IPS-15b (cell line): ENCODE measurements around the gene CCDC85C.

Experiments
- H3K27me3 ChIP-seq: one replicate; pipeline ENCODE4 v1.6.1; 2013; ENCODE audit warnings: low read length; ENCODE audit not compliant: control insufficient read depth, insufficient read depth
- H3K36me3 ChIP-seq: one replicate; pipeline ENCODE4 v1.6.1; 2013; ENCODE audit warnings: low read length; ENCODE audit not compliant: control insufficient read depth, insufficient read depth
- H3K4me1 ChIP-seq: one replicate; pipeline ENCODE4 v1.6.1; 2013; ENCODE audit warnings: mild to moderate bottlenecking, low read length; ENCODE audit not compliant: control insufficient read depth, insufficient read depth
- H3K4me3 ChIP-seq: one replicate; pipeline ENCODE4 v1.5.1; 2013; ENCODE audit warnings: low read depth, low read length
- H3K9ac ChIP-seq: one replicate; pipeline ENCODE4 v1.6.1; 2013; ENCODE audit warnings: low read depth, mild to moderate bottlenecking, low read length
- H3K9me3 ChIP-seq: one replicate; pipeline ENCODE4 v1.6.1; 2013; ENCODE audit warnings: mild to moderate bottlenecking, low read length; ENCODE audit not compliant: control insufficient read depth, insufficient read depth

The CCDC85C gene

GRCh38 chr14:99480917-99481744 lies 122.9 kb downstream of the CCDC85C start, which contains the start of gene CCNK:
Gene CCNK, plus strand, starts transcription at chr14:99481409. Its CDS starts 11,269 bp downstream, at chr14:99492678.
- Histone ChIP-seq H3K27me3 (no peaks in the 10 kb centered on the region), H3K9me3 (no peaks in the 10 kb centered on the region), H3K9ac (peak within 1 kb of the TSS; percentile 87), H3K4me3 (peak within 1 kb of the TSS; percentile 99), H3K4me1 (peaks cover 3% of the 10 kb centered on the region), H3K36me3 (no peaks in the 10 kb centered on the region)

GRCh38 chr14:99479906-99480869 lies 123.8 kb downstream of the CCDC85C start, which contains the start of gene SETD3:
Gene SETD3, minus strand, starts transcription at chr14:99480859. Its CDS starts 15,054 bp downstream, at chr14:99465805.
- H3K4me3 ChIP-seq: peak within 1 kb of the TSS; percentile 99
- H3K9me3 ChIP-seq: no peaks in the 10 kb centered on the region
- H3K4me1 ChIP-seq: peaks cover 8% of the 10 kb centered on the region
- H3K36me3 ChIP-seq: no peaks in the 10 kb centered on the region
- H3K9ac ChIP-seq: peak within 1 kb of the TSS; percentile 87
- H3K27me3 ChIP-seq: no peaks in the 10 kb centered on the region

GRCh38 chr14:99479160-99479905 lies 124.7 kb downstream of the CCDC85C start:
- no peaks in the 10 kb centered on the region for H3K27me3 ChIP-seq
- peaks cover 9% of the 10 kb centered on the region for H3K4me1 ChIP-seq
- peak overlapping the region; percentile 75 for H3K4me3 ChIP-seq
- H3K9ac ChIP-seq: no peak overlapping the region
- no peaks in the 10 kb centered on the region for H3K36me3 ChIP-seq
- H3K9me3 ChIP-seq: no peaks in the 10 kb centered on the region

- H3K9me3 ChIP-seq: no peaks in the 10 kb centered on the region
- no peaks in the 10 kb centered on the region for H3K36me3 ChIP-seq
- no peak overlapping the region for H3K9ac ChIP-seq
- H3K4me1 ChIP-seq: peaks cover 9% of the 10 kb centered on the region
- H3K4me3 ChIP-seq: no peak overlapping the region
- H3K27me3 ChIP-seq: no peaks in the 10 kb centered on the region
These were observed 125.9 kb downstream of the CCDC85C start for GRCh38 chr14:99478128-99478527.

GRCh38 chr14:99476864-99477263 lies 127.1 kb downstream of the CCDC85C start:
- Histone ChIP-seq H3K9ac (no peak overlapping the region), H3K4me3 (no peak overlapping the region), H3K4me1 (peaks cover 9% of the 10 kb centered on the region), H3K27me3 (no peaks in the 10 kb centered on the region), H3K9me3 (no peaks in the 10 kb centered on the region), H3K36me3 (no peaks in the 10 kb centered on the region)

- Histone ChIP-seq H3K4me3 (no peak overlapping the region), H3K36me3 (no peaks in the 10 kb centered on the region), H3K9ac (no peak overlapping the region), H3K9me3 (no peaks in the 10 kb centered on the region), H3K4me1 (peaks cover 9% of the 10 kb centered on the region), H3K27me3 (no peaks in the 10 kb centered on the region)
These were observed 128.3 kb downstream of the CCDC85C start for GRCh38 chr14:99475660-99476059.

- H3K4me3 ChIP-seq: no peak overlapping the region
- H3K4me1 ChIP-seq: peaks cover 9% of the 10 kb centered on the region
- H3K9ac ChIP-seq: no peak overlapping the region
- H3K36me3 ChIP-seq: no peaks in the 10 kb centered on the region
- no peaks in the 10 kb centered on the region for H3K9me3 ChIP-seq
- no peaks in the 10 kb centered on the region for H3K27me3 ChIP-seq
These were observed 128.8 kb downstream of the CCDC85C start for GRCh38 chr14:99475179-99475578.

- H3K9me3 ChIP-seq: no peaks in the 10 kb centered on the region
- no peak overlapping the region for H3K4me3 ChIP-seq
- peaks cover 7% of the 10 kb centered on the region for H3K4me1 ChIP-seq
- H3K36me3 ChIP-seq: no peaks in the 10 kb centered on the region
- no peak overlapping the region for H3K9ac ChIP-seq
- no peaks in the 10 kb centered on the region for H3K27me3 ChIP-seq
These were observed 130.5 kb downstream of the CCDC85C start for GRCh38 chr14:99473458-99473857.

- no peaks in the 10 kb centered on the region for H3K36me3 ChIP-seq
- peaks cover 7% of the 10 kb centered on the region for H3K4me1 ChIP-seq
- no peak overlapping the region for H3K9ac ChIP-seq
- no peak overlapping the region for H3K4me3 ChIP-seq
- no peaks in the 10 kb centered on the region for H3K27me3 ChIP-seq
- H3K9me3 ChIP-seq: no peaks in the 10 kb centered on the region
These were observed 131.1 kb downstream of the CCDC85C start for GRCh38 chr14:99472937-99473336.

- Histone ChIP-seq H3K4me3 (no peak overlapping the region), H3K27me3 (no peaks in the 10 kb centered on the region), H3K9me3 (no peaks in the 10 kb centered on the region), H3K36me3 (no peaks in the 10 kb centered on the region), H3K9ac (no peak overlapping the region), H3K4me1 (peaks cover 7% of the 10 kb centered on the region)
These were observed 132.3 kb downstream of the CCDC85C start for GRCh38 chr14:99471731-99472130.
